NCI-H1694 (cell line): Measurements from ENCODE around the gene PFDN1.

Experiments used
- DNase-seq: peaks from one replicate; lab custom pipeline; 2025; lab: John Stamatoyannopoulos, UW

PFDN1 gene

GRCh38 chr5:140239461-140239860 lies 63.4 kb downstream of the PFDN1 start:
- no peak for DNase-seq

- DNase-seq = no peak
Observed at GRCh38 chr5:140238756-140239155, 64.1 kb downstream of the PFDN1 start.

- no peak for DNase-seq
Observed at GRCh38 chr5:140236891-140237598, 65.9 kb downstream of the PFDN1 start.

- DNase-seq = no peak
Observed at GRCh38 chr5:140235791-140236551, 66.9 kb downstream of the PFDN1 start.

GRCh38 chr5:140234377-140234989 lies 68.4 kb downstream of the PFDN1 start:
- no peak for DNase-seq

- no peak for DNase-seq
Observed at GRCh38 chr5:140232731-140233130, 70.2 kb downstream of the PFDN1 start.

GRCh38 chr5:140230373-140230772 lies 72.5 kb downstream of the PFDN1 start:
- DNase-seq = no peak

- no peak for DNase-seq
Observed at GRCh38 chr5:140228364-140228837, 74.5 kb downstream of the PFDN1 start.

- no peak for DNase-seq
Observed at GRCh38 chr5:140227046-140227445, 75.9 kb downstream of the PFDN1 start.

GRCh38 chr5:140225396-140225795 lies 77.5 kb downstream of the PFDN1 start:
- no peak for DNase-seq

- DNase-seq = no peak
Observed at GRCh38 chr5:140224658-140225057, 78.2 kb downstream of the PFDN1 start.

GRCh38 chr5:140223567-140223966 lies 79.3 kb downstream of the PFDN1 start:
- no peak for DNase-seq

- DNase-seq = no peak
Observed at GRCh38 chr5:140222416-140222815, 80.5 kb downstream of the PFDN1 start.

GRCh38 chr5:140221697-140222223 lies 81.1 kb downstream of the PFDN1 start:
- no peak for DNase-seq

- DNase-seq = no peak
Observed at GRCh38 chr5:140220698-140221064, 82.2 kb downstream of the PFDN1 start.

- DNase-seq = no peak
Observed at GRCh38 chr5:140220032-140220697, 82.7 kb downstream of the PFDN1 start.

GRCh38 chr5:140219068-140219991 lies 83.6 kb downstream of the PFDN1 start:
- DNase-seq = no peak

- no peak for DNase-seq
Observed at GRCh38 chr5:140217299-140218026, 85.4 kb downstream of the PFDN1 start.

GRCh38 chr5:140216478-140217074 lies 86.3 kb downstream of the PFDN1 start:
- DNase-seq = no peak

GRCh38 chr5:140215276-140215675 lies 87.6 kb downstream of the PFDN1 start:
- DNase-seq = no peak
